GM12873 (cell line): ENCODE results near the gene OSBPL10.

Experiments used
- CTCF ChIP-seq: IDR thresholded peaks from 2 replicates; pipeline ENCODE4 v1.5.1; 2012; ENCODE audit warnings: low read depth, mild to moderate bottlenecking, moderate library complexity, low read length, control low read depth; ENCODE audit not compliant: insufficient read depth; ENCODE audit errors: missing control alignments

Gene OSBPL10

GRCh38 chr3:31953636-31954035 is 27.4 kb downstream of the OSBPL10 start:
- TF ChIP-seq CTCF = no peak

GRCh38 chr3:31953091-31953490 is 28.0 kb downstream of the OSBPL10 start:
- TF ChIP-seq CTCF = no peak

DNA sequence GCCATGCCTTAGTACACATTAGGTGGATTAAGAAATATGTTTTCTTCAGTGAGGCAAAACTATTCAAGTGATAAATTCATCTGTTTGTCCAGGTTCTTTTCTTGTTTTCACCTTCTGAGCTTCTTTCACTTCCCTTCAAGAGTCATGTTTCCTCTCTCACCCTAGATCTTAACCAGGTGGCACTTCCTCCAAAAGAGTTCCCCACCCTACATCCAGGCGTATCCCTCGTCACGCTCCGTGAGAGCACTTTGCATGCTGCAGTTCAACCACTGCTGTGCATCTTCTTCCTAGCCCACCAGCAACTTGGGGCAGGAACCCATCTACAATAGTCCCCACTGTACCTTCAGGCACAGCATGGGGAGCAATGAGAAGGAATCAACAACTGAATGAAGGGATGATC is 28.9 kb downstream of the OSBPL10 start:
- no peak for TF ChIP-seq CTCF

DNA sequence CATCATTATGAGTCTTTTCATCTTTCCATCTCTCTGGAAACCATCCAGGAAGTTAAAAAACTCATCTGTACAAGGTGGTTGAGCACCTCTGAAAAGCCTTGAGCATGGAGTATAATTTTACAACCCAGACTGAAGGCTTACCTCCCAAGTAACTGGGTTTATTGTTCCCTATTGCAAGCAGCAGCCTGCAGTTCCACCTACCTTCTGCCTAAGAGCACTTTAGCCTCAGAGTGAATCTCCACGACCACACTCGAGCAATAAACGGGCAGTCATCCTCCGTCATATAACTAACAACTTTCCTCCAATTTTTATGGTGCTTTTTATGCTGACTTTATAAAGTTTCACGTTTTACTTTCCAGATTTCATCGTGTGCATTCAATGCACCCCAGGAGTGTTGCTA is 32.8 kb downstream of the OSBPL10 start:
- no peak for TF ChIP-seq CTCF

GRCh38 chr3:31947671-31948091 is 33.4 kb downstream of the OSBPL10 start:
- no peak for TF ChIP-seq CTCF

DNA sequence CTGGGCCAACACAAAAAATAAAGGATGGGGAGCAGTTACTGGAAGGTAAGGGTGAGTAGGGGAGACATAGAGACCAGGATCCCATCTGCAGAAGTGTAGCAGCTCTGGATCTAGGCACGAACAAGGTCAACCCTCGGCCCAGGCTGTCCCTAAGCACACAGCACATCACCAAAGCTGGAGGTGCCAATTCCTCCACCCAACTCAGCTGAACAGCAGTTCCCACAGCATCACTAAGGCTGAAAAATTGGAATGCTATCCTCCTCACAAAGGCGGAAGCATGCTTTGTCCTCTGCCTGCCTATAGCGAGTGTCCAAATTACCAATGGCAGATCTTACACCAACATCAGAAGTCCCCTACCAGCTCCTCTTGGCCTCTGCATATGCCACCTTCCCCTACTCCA is 33.9 kb downstream of the OSBPL10 start:
- TF ChIP-seq CTCF = no peak

GRCh38 chr3:31946484-31947081 is 34.5 kb downstream of the OSBPL10 start:
- TF ChIP-seq CTCF = no peak
